ENCODE data around the gene DCTN3. TPM values are rescaled to one million over a fixed set of nuclear protein-coding genes. Genes with fewer than 3 reads are reported as not detected.
A peak's percentile ranks its signal among the peaks of the same experiment; 100 is the strongest.

The DCTN3 gene
- total and polyA plus RNA-seq, 8 donors = 31.5 to 84.3 (median 38.7) TPM

DNA sequence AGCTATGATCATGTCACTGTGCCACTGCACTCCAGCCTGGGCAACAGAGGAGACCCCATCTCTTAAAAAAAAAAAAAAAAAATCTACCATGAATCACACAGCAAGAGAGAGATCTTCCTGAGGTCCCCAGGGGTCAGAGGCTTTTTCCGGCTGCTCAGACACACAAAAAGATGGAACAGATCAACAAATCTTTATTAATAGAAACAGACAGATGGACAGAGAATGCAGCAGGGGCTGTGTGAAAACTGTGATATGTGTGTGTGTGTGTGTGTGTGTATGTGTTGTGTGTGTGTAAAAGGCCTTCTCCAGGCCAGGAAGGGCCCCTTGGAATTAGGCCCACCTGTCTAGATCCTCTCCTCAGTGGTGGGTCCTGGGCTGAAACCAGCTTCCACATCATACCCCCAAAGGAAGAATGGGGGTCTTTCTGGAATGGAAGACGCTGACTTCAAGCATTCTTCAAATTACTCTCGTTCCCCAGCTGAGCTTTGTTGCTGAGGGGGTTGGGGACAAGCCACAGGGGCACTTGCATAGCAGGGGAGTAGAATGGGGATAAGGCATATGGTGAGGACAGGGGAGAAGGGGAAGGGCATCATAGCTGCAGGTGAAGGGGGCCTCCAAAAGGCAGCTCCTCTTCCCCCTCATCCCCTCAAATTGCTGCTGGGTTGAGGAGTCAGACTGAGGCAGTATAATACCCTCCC, 14.4 kb upstream of the DCTN3 start:
- FAIRE-seq (no peak), DNase-seq (no peak), ATAC-seq (no peak)
- H3K27ac ChIP-seq = no peak overlapping the region
- intact Hi-C loops (cut with DNase I) = no loop called here
- H3K36me3 ChIP-seq = no peaks in the 10 kb centered on the region
- no peaks in the 10 kb centered on the region for H3K9me3 ChIP-seq
- H3K4me3 ChIP-seq = no peak overlapping the region
- H3K4me1 ChIP-seq = peaks cover 0 to 12% (median 7%) of the 10 kb centered on the region in 3 donors
- TF ChIP-seq, protein P1, sequence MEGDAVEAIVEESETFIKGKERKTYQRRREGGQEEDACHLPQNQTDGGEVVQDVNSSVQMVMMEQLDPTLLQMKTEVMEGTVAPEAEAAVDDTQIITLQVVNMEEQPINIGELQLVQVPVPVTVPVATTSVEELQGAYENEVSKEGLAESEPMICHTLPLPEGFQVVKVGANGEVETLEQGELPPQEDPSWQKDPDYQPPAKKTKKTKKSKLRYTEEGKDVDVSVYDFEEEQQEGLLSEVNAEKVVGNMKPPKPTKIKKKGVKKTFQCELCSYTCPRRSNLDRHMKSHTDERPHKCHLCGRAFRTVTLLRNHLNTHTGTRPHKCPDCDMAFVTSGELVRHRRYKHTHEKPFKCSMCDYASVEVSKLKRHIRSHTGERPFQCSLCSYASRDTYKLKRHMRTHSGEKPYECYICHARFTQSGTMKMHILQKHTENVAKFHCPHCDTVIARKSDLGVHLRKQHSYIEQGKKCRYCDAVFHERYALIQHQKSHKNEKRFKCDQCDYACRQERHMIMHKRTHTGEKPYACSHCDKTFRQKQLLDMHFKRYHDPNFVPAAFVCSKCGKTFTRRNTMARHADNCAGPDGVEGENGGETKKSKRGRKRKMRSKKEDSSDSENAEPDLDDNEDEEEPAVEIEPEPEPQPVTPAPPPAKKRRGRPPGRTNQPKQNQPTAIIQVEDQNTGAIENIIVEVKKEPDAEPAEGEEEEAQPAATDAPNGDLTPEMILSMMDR (IDR thresholded peaks at IDR 0.05) = no peak
- H3K27me3 ChIP-seq = no peaks in the 10 kb centered on the region
- WGBS, 2 donors = 79 to 84% methylated on average over 3 of the region's 3 CpGs

DNA sequence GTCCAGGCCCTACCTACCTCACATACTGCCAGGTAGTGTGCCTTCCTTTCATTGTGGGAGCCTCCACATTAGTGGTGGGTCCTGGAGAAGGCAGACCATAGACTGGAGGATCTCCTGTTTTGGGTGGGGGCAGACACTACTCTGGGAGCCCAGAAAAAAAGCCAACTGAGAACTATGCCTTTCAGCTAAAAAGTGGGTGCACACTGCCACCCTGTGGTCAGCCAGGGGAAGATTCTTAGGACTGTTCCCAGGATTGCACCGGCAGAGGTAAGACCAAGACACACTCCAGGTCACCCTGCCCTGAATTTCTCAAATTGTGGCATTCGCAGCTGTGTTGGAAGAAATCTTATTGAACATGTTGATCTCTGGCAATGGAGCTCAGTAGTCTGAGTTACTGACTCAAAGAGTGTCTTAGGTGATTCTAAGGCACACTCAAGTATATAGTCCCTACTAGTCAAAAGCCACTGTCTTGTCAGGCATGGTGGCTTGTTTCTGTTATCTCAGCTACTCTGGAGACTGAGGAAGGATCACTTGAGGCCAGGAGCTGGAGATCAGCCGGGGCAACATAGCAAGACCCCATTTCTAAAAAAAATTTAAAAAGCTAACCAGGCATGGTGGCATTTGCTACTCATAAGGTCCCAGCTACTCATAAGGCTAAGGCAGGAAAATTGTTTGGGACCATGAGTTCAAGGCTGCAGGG, 13.7 kb upstream of the DCTN3 start:
- Histone ChIP-seq H3K27ac (no peak overlapping the region), H3K27me3 (no peaks in the 10 kb centered on the region), H3K36me3 (no peaks in the 10 kb centered on the region), H3K4me1 (peaks cover 0 to 12% (median 7%) of the 10 kb centered on the region in 3 donors), H3K9me3 (no peaks in the 10 kb centered on the region), H3K4me3 (no peak overlapping the region)
- TF ChIP-seq, protein P1 (IDR thresholded peaks at IDR 0.05) = peak; percentile 70 to 84 (median 72)
- intact Hi-C loops (cut with DNase I) = no loop called here
- DNase-seq = peak in 4 of 6 donors; percentile 53 to 82 (median 73)
- WGBS, 2 donors = 11% methylated on average over 3 of the region's 3 CpGs
- FAIRE-seq = no peak
- ATAC-seq = peak in 3 of 4 donors; percentile 42 to 45 (median 42)

DNA sequence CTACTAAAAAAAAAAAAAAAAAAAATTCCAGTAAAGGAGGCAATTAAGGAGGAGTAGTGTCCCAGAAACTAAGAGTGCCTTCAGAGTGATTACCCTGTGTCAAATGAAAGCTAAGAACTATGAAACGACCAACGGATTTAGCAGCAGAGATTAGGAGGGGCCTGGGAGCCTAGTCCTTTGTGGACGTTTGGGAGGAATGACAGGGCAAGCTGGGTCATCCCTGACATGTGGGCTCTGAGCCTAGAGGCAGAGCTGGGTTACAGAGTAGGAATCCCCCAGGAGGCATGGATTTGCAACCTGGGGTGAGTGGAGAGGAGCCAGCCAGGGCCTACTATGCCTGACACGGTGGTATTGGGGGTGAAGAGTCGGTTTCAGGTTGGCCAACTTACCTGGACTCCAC, 12.9 kb upstream of the DCTN3 start:
- no peaks in the 10 kb centered on the region for H3K27me3 ChIP-seq
- H3K9me3 ChIP-seq = no peaks in the 10 kb centered on the region
- ATAC-seq (no peak), DNase-seq (no peak), FAIRE-seq (no peak)
- no peak overlapping the region for H3K4me3 ChIP-seq
- TF ChIP-seq, protein P1 (IDR thresholded peaks at IDR 0.05) = no peak
- no peaks in the 10 kb centered on the region for H3K36me3 ChIP-seq
- intact Hi-C loops (cut with DNase I) = no loop called here
- H3K27ac ChIP-seq = no peak overlapping the region
- 46 to 67% methylated on average over 5 of the region's 5 CpGs for WGBS, 2 donors
- H3K4me1 ChIP-seq = peaks cover 0 to 13% (median 7%) of the 10 kb centered on the region in 3 donors

DNA sequence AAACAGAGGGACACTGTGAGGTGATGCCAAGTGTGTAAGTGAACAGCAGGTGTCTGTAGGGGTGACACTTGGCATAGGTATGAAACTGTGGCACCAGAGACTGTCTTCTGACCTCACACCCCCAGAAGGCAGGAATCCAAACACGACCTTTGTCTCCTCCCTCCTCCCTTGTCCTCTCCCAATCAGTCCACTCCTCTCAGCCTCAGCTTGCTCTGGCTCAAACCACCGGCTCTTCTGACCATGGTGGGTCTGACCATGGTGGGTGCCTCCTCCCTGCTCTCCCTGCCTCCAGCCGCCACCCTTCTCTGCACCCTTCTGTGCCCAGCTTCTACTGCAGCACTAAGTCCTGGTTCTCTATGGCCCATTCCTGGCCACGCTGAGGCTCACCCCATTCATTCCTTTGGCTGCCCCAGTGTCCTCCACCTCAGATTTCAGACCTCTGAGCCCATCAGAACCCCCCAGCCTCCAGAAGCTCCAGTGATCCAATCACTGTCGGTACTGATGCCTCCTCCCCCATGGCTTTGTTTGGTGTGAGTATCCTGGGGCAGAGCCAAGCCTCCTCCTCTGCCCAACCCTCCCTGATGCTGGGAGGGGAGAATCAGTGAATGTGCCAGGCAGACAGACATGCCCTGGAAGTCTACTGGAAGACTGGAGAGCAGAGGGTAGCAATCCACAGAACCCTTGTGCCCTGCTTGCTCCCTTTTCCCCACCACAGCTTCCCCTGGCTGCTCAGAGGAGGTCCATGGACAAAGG, 10.3 kb upstream of the DCTN3 start:
- DNase-seq = no peak
- Histone ChIP-seq H3K9me3 (no peaks in the 10 kb centered on the region), H3K36me3 (no peaks in the 10 kb centered on the region), H3K4me1 (peaks cover 0 to 4% (median 0%) of the 10 kb centered on the region in 3 donors), H3K27ac (no peak overlapping the region), H3K27me3 (peaks cover 0 to 7% (median 2%) of the 10 kb centered on the region in 4 donors), H3K4me3 (no peak overlapping the region)
- intact Hi-C loops (cut with DNase I) = no loop called here
- no peak for FAIRE-seq
- ATAC-seq = no peak
- TF ChIP-seq, protein P1 (IDR thresholded peaks at IDR 0.05) = no peak
- 30 to 34% methylated on average over 5 of the region's 5 CpGs for WGBS, 2 donors

All from pancreas (tissue), 10 donors.